HK-2 (cell line): ENCODE results near the gene DLG2.
A peak's percentile ranks its signal among the peaks of the same experiment; 100 is the strongest.

Experiments used
- DNase-seq: peaks from one replicate; pipeline ENCODE4 v3.0.0-alpha.2; 2018; ENCODE audit not compliant: unreplicated experiment

Gene DLG2

GRCh38 chr11:84566671-84567070 lies 1060.5 kb downstream of the DLG2 start:
- no peak for DNase-seq

DNA sequence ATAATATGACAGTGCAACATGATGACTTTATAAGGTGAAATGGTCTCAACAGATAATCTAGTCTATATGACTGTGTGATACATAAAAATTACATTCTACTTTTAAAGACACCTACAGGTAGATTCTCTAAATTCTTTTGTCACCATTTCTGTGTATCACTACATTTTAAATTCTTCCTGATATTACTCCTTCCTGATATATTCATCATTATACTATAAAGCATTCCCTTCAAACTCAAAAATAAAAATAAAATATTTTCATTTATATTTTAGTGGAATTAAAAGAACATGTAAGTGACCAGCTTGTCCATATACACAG lies 1062.3 kb downstream of the DLG2 start:
- DNase-seq = no peak

GRCh38 chr11:84564180-84564866 lies 1062.8 kb downstream of the DLG2 start:
- peak; percentile 48 for DNase-seq

DNA sequence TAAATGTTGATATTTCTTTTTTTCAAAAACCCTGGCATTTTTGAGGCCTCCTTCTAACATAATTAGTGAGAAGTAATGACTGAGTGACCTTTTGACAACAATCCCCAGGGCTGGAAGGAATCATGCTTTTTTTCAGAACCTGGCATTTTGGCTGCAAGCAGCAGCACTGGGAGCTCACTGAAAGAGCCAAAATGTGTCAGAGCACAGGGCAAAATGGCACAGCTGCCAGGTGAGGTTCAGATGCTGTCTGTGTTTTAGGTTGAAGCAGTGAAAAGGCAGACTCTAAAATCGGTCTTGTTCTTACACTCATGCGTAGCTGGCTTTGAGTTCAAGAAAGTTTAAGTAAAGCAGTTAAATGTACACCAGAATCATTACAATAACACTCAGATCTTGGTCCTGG lies 1063.8 kb downstream of the DLG2 start:
- no peak for DNase-seq

- no peak for DNase-seq
Observed at GRCh38 chr11:84560206-84560605, 1066.9 kb downstream of the DLG2 start.

DNA sequence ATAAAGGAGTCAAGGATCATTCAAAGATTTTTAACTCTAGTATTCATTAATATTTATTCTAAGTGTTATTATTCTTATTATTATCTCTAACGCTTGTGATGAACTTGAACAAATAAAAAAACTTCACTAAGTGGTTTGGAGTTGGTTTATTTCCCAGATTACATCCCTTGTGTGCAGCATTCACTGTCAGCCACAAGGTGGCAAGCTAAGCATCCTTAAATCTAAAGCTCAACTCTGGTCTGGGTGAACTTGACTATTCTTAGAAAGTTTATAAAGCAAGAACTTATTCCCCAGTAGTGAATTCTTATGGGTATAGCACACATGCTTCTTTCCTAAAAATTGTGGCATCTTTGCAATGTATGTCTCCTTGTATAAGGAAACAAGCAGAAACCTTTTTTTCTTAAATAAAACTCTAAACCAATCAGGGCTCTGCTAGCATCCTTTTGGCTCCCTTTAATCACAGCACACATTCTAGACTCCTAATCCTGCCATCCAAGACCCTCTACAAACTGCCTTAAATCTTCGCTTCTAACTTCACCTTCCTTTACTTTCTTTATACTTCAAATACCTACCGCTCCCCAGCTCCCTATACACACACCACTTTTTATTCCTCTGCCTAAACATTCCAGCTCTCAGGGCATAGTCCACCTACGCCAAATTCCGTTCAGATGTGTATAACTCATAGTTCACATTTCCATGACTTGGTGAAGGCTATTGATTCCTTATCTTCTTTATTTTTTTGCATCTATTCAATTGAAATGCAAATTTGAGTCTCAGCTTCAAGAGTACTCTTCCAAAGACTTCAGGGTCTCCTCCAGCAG lies 1068.8 kb downstream of the DLG2 start:
- DNase-seq = no peak

GRCh38 chr11:84552791-84553190 lies 1074.4 kb downstream of the DLG2 start:
- DNase-seq = no peak

DNA sequence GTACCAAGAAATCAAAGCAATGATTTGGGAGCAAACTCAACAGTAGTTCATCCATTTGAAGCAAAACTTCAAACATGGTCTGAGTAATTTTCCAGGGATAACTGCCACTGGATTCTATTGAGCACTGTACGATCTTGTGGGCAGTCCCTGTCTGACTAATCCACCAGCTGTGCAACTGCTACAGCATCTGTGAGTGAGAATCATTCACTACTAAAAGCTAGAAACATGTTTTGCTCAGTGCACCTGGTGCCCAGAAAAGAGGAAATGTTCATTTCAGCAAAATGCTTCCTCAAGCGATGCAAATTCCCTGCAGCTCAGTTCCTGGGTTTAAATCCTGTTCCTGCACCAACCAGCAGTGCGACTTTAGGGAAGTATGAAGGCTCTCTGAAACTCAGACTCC lies 1077.9 kb downstream of the DLG2 start:
- no peak for DNase-seq

DNA sequence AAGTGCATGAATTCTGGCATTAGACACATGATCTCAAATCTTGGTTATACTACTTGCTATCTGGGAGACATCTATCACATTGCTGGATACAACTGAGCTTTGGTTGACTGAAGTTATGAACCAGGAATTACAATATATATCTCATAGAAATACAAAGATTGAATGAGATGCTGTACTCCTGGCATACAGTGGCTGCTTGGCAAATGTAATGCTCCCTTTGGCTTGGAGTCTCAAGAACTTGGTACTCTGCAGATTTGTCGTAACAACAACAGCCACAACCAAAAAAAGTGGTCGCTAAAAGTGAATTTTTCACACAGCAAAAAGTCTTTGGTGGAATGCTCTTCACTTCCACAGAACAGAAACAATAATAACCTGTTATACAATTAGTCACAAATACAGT lies 1082.6 kb downstream of the DLG2 start:
- no peak for DNase-seq

- no peak for DNase-seq
Observed at GRCh38 chr11:84543367-84544159, 1083.6 kb downstream of the DLG2 start.

DNA sequence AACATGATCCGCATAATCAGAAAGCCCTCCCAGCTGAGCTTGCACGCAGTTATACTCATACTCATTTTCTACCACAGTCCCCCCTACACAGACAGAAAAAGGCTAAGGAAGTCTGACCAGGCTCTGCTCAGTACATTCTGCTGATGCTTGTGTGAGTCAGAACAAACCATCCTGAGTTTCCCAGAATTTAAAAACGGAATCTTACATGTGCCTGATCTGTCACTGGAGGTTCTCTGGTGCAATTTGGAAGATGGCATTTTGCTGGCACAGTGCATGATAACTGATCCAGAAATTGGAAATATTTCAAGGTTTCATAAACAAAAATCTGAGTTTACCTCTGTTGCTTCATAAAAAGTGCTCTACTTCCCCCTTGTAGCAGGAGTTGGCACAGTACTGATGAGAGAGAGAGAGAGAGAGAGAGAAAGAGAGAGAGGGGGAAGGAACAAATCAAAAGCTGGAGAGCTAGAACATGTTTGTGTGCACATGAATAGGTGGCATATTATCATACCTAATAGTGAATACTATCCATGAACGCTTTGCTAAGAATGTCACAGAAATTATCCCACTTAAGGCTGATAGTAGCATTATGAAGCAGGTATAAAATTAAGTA lies 1085.3 kb downstream of the DLG2 start:
- no peak for DNase-seq

- DNase-seq = no peak
Observed at GRCh38 chr11:84536456-84536855, 1090.7 kb downstream of the DLG2 start.

DNA sequence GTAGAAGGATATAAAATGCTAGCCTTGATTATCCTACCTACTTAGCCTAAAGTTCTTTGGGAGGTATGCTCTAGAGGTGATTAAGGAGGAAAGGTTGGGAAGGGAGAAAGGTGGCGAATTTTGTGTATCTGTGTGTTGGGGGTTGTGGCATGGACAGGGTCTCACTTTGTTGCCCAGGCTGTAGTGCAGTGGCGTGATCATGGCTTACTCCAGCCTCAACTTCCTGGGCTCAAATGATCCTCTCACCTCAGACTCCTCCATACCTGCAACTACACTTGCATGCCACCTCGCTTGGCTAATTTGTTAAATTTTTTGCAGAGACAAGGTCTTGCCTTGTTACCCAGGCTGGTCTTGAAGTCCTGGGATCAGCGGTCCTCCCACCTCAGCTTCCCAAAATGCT lies 1094.8 kb downstream of the DLG2 start:
- DNase-seq = no peak

GRCh38 chr11:84526250-84526649 lies 1100.9 kb downstream of the DLG2 start:
- no peak for DNase-seq

GRCh38 chr11:84524422-84525051 lies 1102.6 kb downstream of the DLG2 start:
- no peak for DNase-seq

DNA sequence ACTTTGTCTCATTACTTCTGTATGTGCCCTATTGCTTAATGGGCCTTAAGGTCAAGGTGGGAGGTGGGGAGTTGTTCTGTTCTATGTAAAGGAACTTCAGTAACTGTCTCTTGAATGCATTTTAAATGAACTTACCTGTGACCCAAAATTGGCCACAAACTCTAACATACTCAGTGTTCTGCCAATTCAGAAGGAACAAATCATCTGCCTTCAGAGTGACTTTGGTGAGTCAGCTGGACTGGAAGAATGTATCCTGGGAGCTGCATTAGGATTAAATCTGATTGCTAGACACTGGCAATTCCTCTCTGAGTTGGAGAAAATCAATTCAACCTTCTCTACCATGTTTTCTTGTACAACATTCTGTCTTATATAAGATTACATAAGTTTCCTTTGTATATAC lies 1104.8 kb downstream of the DLG2 start:
- no peak for DNase-seq

- no peak for DNase-seq
Observed at GRCh38 chr11:84518631-84519183, 1108.4 kb downstream of the DLG2 start.

DNA sequence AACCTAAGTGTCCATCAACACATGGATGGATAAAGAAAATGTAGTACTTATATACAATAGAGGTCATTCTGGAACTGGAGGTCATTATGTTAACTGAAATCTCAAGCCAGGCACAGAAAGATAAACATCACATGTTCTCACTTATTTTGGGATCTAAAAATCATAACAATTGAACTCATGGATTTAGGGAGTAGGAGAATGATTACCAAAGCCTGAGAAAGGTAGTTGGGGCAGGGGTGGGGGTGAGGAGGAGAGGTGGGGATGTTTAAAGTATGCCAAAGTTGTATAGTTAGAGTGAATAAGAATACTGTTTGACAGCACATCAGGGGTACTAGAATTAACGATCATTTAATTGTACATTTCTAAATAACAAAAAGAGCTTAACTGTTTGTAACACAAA lies 1112.7 kb downstream of the DLG2 start:
- no peak for DNase-seq

GRCh38 chr11:84503503-84503902 lies 1123.6 kb downstream of the DLG2 start:
- no peak for DNase-seq

DNA sequence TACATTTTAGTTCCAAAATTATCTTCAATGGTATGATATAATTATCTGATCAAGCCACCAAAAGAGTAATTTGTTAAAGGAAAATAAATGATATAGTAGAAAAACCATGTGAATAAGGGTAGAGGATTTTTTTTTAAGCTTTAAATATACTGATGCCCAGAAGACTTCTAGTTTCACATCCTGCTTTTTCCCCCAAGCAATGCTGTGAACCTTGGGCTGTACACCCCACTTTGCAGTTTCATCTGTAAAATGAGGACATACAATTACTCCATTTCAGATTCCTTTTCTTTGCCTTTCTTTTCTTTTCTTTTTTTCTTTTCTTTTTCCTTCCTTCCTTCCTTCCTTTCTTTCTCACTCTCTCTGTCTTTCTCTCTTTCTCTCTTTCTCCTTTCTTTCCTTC lies 1125.4 kb downstream of the DLG2 start:
- DNase-seq = no peak

DNA sequence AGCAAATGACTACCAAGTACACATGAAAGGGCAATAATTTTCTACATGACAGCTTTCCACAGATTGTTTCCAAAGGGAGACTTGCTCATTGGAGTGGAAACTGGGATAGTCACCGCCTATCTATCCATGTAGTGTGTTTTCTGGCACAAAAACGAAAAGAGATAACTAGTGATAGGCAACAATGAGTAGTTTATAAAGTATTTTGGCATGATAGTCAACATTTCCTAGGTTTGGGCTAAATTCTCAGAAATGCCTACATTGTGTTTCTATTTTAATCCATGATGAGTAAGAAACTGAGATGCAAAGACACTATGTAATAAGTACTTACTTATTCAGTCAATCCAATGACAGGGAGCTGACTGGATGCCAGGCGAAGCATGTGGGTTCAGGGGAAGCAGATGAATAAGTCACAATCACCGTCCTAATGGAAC lies 1129.1 kb downstream of the DLG2 start:
- no peak for DNase-seq

- no peak for DNase-seq
Observed at GRCh38 chr11:84497181-84497580, 1130.0 kb downstream of the DLG2 start.
